Ovary (tissue), 3 donors: ENCODE measurements around the gene MELK.

ENCODE experiments used
- POLR2A ChIP-seq: fragments of 450-650 bp; IDR thresholded peaks from one replicate; pipeline ENCODE4 v1.6.1; 2017; ENCODE audit warnings: antibody characterized with exemption, mild to moderate bottlenecking, moderate library complexity
- TF ChIP-seq, protein P1 (sequence below), 3 donors: fragments of 450-650 bp in 2 of 3; fragments of 200-600 bp in 1 of 3; IDR thresholded peaks; one replicate each; pipeline versions ENCODE4 v1.5.1 to v1.8.0; 2016 to 2022; ENCODE audit warnings: antibody characterized with exemption in 3 of 3, mild to moderate bottlenecking in 1 of 3
- donor health status: DM: no; HTN: no; CAD: no.

DNA sequence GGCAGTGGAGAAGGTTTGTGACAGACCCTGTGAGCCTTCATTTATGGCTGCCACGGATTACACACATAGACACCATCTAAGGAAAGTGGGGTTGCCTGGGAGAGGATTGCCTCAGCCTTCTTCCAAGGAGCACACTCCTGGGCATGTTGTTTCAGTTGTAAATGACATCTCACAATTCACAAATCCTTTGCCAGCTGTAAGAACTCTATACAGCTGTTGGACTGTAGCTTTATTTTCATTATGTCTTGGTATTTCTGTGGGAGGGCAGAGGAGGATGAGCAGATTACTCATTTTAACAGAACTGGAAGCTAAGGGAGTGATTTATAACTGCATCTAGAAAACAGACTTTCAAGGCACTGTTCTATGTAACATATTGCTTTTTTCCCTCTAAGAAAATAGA, 25.6 kb downstream of the MELK start:
- TF ChIP-seq, protein P1, sequence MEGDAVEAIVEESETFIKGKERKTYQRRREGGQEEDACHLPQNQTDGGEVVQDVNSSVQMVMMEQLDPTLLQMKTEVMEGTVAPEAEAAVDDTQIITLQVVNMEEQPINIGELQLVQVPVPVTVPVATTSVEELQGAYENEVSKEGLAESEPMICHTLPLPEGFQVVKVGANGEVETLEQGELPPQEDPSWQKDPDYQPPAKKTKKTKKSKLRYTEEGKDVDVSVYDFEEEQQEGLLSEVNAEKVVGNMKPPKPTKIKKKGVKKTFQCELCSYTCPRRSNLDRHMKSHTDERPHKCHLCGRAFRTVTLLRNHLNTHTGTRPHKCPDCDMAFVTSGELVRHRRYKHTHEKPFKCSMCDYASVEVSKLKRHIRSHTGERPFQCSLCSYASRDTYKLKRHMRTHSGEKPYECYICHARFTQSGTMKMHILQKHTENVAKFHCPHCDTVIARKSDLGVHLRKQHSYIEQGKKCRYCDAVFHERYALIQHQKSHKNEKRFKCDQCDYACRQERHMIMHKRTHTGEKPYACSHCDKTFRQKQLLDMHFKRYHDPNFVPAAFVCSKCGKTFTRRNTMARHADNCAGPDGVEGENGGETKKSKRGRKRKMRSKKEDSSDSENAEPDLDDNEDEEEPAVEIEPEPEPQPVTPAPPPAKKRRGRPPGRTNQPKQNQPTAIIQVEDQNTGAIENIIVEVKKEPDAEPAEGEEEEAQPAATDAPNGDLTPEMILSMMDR (IDR thresholded peaks at IDR 0.05) = no peak
- no peak for TF ChIP-seq POLR2A
